ENCODE measurements around the gene PKP4.

The PKP4 gene

DNA sequence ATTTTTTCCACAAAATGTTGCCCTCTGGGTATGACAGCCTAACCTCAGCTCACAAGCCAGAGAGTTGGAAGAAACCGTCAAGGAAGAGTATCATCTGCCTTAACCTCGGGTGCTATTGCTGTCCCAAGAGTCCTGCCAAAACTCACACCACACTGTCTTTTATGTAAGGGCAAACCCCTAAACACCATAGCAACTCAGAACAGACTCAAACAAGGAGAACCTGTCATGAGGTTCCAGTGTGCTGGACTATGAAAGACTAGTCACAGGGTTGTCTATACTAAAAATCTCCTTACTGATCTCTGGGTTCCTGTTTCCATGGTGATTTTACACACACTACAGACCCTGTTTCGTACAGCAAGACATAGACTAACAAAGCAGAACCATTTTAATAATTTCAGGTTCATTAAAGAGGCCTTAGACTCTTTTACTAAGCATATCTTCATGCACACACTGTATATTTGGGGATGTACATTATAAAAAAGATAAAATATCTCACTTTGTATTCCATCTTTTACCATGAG lies 159.8 kb downstream of the PKP4 start:
- H3K9me3 ChIP-seq (ENCODE audit: severe bottlenecking) = no peaks in the 10 kb centered on the region
- 0 out of 2 replicates have a peak, but pooled peaks cover 3% of the 10 kb centered on the region for H3K36me3 ChIP-seq
- H3K27me3 ChIP-seq (ENCODE audit: insufficient read depth, low read depth, severe bottlenecking) = no peaks in the 10 kb centered on the region
- no peak overlapping the region for H3K27ac ChIP-seq
- H3K4me3 ChIP-seq (ENCODE audit: low read depth, low read length) = no peak overlapping the region
- no peak for DNase-seq
- TF ChIP-seq CTCF (IDR thresholded peaks at IDR 0.05; ENCODE audit: low read depth, low read length) = no peak

DNA sequence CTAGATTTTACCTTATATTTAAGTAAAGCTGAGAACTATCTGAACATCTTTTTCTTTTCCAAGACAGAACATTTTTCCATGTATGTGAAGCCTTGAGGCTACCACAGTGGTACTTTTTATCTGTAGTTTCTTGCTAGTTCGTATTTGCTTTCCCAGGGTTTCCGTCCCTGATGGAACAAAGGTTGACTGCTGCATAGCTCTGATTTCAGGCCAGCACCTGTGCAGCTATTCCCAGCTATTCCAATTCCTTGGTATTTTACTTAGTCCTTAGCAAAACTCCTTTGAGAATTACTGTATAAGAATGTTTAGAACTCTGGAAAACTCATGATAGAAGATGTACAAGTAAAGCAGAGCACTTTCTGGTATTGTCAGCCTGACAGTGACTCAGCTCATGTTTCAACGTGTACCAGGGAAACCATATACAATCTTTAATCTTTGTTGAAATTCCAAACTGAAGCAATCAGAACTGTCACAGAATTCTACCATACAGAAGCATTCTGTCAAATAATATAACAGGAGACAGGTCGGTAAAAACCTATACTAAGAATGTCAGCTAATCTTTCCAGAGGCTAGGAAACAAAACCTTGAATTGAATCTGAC lies 162.2 kb downstream of the PKP4 start:
- Histone ChIP-seq H3K4me3 (ENCODE audit: low read depth, low read length) (no peak overlapping the region), H3K27ac (no peak overlapping the region), H3K36me3 (peaks cover 12% of the 10 kb centered on the region), H3K9me3 (ENCODE audit: severe bottlenecking) (no peaks in the 10 kb centered on the region), H3K27me3 (ENCODE audit: insufficient read depth, low read depth, severe bottlenecking) (no peaks in the 10 kb centered on the region)
- DNase-seq = no peak
- TF ChIP-seq CTCF (IDR thresholded peaks at IDR 0.05; ENCODE audit: low read depth, low read length) = no peak

DNA sequence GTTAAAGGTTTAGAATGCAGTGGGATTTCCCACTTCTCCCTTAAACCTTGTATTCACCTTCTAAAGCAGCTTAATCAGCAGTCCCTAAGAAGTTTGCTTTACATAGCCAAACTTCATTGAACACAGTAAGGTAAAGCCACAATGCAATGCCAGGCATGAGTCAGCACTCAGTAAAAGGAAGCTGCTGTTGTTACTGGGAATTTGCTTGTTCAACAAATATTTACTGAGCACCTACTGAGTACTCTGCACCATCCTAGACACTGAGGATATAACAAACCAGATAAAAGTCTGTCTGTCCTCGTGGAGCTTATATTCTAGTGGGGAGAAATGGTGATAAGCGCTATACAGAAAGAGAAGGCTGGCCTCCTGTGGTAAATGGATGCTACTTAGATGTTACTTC lies 162.7 kb downstream of the PKP4 start:
- no peak overlapping the region for H3K27ac ChIP-seq
- peaks cover 16% of the 10 kb centered on the region for H3K36me3 ChIP-seq
- no peak for TF ChIP-seq CTCF (IDR thresholded peaks at IDR 0.05; ENCODE audit: low read depth, low read length)
- H3K4me3 ChIP-seq (ENCODE audit: low read depth, low read length) = no peak overlapping the region
- no peaks in the 10 kb centered on the region for H3K9me3 ChIP-seq (ENCODE audit: severe bottlenecking)
- H3K27me3 ChIP-seq (ENCODE audit: insufficient read depth, low read depth, severe bottlenecking) = no peaks in the 10 kb centered on the region
- no peak for DNase-seq

DNA sequence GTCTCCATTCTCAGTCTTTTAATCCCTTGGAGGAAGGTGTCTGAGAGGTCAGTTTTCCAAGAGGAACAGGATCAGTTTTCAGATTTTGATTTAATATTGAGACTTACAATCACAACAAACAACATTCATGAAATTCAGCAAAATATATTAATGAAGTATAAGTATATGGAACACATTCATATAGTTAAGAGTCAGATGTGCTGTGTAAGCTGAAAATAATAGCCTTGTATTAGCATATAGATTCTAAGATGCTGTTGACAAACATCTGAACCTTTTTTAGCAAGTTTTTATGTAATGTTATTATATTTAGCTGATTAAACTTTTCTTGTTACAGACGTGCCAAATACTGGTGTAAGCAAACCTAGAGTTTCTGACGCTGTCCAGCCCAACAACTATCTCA lies 163.9 kb downstream of the PKP4 start:
- Histone ChIP-seq H3K36me3 (peaks cover 16% of the 10 kb centered on the region), H3K9me3 (ENCODE audit: severe bottlenecking) (no peaks in the 10 kb centered on the region), H3K27me3 (ENCODE audit: insufficient read depth, low read depth, severe bottlenecking) (no peaks in the 10 kb centered on the region), H3K27ac (no peak overlapping the region), H3K4me3 (ENCODE audit: low read depth, low read length) (no peak overlapping the region)
- no peak for TF ChIP-seq CTCF (IDR thresholded peaks at IDR 0.05; ENCODE audit: low read depth, low read length)
- no peak for DNase-seq

DNA sequence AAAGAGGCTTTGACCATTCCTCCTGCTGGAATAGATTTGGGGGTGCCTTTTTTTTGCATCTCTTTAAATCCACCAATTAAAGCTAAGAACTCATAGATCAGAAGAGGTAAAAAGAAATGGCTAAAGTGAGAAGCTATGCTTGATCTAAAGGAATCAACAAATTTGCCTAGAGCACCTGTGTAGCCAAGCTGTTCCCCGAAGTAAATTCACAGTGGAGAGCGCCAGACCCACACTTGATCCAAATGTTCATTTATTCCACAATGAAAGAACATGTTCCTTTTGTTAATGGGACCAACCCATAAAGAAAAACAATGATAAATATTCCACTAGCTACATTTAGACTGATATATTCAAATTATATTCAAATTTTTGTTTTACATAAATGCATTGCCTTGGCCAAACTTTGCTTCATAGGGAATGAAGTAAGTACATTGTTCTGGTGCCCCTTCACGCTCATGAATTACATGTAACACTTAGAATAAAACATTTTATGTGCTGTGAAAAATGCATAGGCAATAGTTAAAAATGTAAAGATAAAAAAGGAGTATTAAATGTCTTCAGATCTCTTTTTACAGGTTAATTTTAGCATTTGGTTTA lies 167.4 kb downstream of the PKP4 start:
- no peak for DNase-seq

More for the DNA sequence above, 167.4 kb downstream of the PKP4 start:
- H3K4me3 ChIP-seq (ENCODE audit: low read depth, low read length) = no peak overlapping the region
- H3K9me3 ChIP-seq (ENCODE audit: severe bottlenecking) = no peaks in the 10 kb centered on the region
- no peak for TF ChIP-seq CTCF (IDR thresholded peaks at IDR 0.05; ENCODE audit: low read depth, low read length)
- peaks cover 21% of the 10 kb centered on the region for H3K36me3 ChIP-seq
- no peaks in the 10 kb centered on the region for H3K27me3 ChIP-seq (ENCODE audit: insufficient read depth, low read depth, severe bottlenecking)
- no peak overlapping the region for H3K27ac ChIP-seq

All from WERI-Rb-1 (cell line).